NCI-H146 (cell line): Measurements from ENCODE around the gene DENND1A.
"Not testable (repeated sequence)": the region's sequence is repeated elsewhere in the genome, so short reads cannot be mapped to it uniquely, and the experiment has no call there.

Experiments used
- DNase-seq: peaks from one replicate; lab custom pipeline; 2025; lab: John Stamatoyannopoulos, UW

The DENND1A gene

GRCh38 chr9:123816817-123817472 lies 113.0 kb downstream of the DENND1A start:
- DNase-seq = peak; percentile 46

GRCh38 chr9:123815856-123816255 lies 114.1 kb downstream of the DENND1A start:
- DNase-seq = not testable (repeated sequence)

GRCh38 chr9:123814496-123814895 lies 115.4 kb downstream of the DENND1A start:
- DNase-seq = peak; percentile 12

- DNase-seq = no peak
These were observed 116.9 kb downstream of the DENND1A start for GRCh38 chr9:123812984-123813383.

- no peak for DNase-seq
These were observed 122.7 kb downstream of the DENND1A start for GRCh38 chr9:123807251-123807650.

GRCh38 chr9:123806829-123807228 lies 123.1 kb downstream of the DENND1A start:
- no peak for DNase-seq

- DNase-seq = no peak
These were observed 131.7 kb downstream of the DENND1A start for GRCh38 chr9:123798195-123798594.

- DNase-seq = no peak
These were observed 133.1 kb downstream of the DENND1A start for GRCh38 chr9:123796618-123797484.

GRCh38 chr9:123796094-123796493 lies 133.8 kb downstream of the DENND1A start:
- DNase-seq = no peak

GRCh38 chr9:123795336-123795735 lies 134.6 kb downstream of the DENND1A start:
- no peak for DNase-seq

GRCh38 chr9:123792501-123792900 lies 137.4 kb downstream of the DENND1A start:
- DNase-seq = no peak

- DNase-seq = no peak
These were observed 140.2 kb downstream of the DENND1A start for GRCh38 chr9:123789554-123790292.

GRCh38 chr9:123787416-123787815 lies 142.5 kb downstream of the DENND1A start:
- no peak for DNase-seq

- DNase-seq = no peak
These were observed 145.4 kb downstream of the DENND1A start for GRCh38 chr9:123784518-123784917.

GRCh38 chr9:123778232-123778902 lies 151.6 kb downstream of the DENND1A start:
- DNase-seq = no peak

GRCh38 chr9:123776708-123777537 lies 153.0 kb downstream of the DENND1A start:
- DNase-seq = no peak

GRCh38 chr9:123775289-123776284 lies 154.3 kb downstream of the DENND1A start:
- DNase-seq = no peak

GRCh38 chr9:123773783-123774182 lies 156.1 kb downstream of the DENND1A start:
- DNase-seq = no peak

GRCh38 chr9:123772967-123773366 lies 157.0 kb downstream of the DENND1A start:
- DNase-seq = no peak

GRCh38 chr9:123772374-123772773 lies 157.6 kb downstream of the DENND1A start:
- DNase-seq = no peak
